ENCODE data around the gene ILDR1. TPM values are rescaled to one million over a fixed set of nuclear protein-coding genes. Genes with fewer than 3 reads are reported as not detected.

Gene ILDR1
- total and polyA plus RNA-seq, 2 of the 8 experiments (the other 6 are each of a cell fraction or from before 2014, with no cell fraction given): 1.8 TPM

DNA sequence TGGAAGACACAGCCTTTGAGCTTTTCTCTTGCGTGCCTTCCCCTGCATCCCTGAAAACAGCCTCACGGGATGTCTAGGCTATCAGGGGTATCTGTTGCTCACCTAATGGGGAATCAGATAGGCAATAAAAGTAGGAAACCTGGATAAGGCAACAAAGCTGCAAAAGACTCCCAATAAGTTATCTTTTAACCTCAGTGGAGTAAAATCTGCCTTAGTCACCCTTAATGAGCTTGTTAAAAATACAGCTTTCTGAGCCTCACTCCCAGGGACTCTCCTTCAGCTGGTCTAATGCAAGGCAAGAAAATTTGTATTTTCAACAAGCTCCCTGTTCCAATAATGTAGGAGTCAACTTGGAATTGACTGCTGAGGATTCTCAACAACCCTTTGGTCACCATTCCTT, 25.6 kb downstream of the ILDR1 start (continued):
- TF ChIP-seq, protein P1, sequence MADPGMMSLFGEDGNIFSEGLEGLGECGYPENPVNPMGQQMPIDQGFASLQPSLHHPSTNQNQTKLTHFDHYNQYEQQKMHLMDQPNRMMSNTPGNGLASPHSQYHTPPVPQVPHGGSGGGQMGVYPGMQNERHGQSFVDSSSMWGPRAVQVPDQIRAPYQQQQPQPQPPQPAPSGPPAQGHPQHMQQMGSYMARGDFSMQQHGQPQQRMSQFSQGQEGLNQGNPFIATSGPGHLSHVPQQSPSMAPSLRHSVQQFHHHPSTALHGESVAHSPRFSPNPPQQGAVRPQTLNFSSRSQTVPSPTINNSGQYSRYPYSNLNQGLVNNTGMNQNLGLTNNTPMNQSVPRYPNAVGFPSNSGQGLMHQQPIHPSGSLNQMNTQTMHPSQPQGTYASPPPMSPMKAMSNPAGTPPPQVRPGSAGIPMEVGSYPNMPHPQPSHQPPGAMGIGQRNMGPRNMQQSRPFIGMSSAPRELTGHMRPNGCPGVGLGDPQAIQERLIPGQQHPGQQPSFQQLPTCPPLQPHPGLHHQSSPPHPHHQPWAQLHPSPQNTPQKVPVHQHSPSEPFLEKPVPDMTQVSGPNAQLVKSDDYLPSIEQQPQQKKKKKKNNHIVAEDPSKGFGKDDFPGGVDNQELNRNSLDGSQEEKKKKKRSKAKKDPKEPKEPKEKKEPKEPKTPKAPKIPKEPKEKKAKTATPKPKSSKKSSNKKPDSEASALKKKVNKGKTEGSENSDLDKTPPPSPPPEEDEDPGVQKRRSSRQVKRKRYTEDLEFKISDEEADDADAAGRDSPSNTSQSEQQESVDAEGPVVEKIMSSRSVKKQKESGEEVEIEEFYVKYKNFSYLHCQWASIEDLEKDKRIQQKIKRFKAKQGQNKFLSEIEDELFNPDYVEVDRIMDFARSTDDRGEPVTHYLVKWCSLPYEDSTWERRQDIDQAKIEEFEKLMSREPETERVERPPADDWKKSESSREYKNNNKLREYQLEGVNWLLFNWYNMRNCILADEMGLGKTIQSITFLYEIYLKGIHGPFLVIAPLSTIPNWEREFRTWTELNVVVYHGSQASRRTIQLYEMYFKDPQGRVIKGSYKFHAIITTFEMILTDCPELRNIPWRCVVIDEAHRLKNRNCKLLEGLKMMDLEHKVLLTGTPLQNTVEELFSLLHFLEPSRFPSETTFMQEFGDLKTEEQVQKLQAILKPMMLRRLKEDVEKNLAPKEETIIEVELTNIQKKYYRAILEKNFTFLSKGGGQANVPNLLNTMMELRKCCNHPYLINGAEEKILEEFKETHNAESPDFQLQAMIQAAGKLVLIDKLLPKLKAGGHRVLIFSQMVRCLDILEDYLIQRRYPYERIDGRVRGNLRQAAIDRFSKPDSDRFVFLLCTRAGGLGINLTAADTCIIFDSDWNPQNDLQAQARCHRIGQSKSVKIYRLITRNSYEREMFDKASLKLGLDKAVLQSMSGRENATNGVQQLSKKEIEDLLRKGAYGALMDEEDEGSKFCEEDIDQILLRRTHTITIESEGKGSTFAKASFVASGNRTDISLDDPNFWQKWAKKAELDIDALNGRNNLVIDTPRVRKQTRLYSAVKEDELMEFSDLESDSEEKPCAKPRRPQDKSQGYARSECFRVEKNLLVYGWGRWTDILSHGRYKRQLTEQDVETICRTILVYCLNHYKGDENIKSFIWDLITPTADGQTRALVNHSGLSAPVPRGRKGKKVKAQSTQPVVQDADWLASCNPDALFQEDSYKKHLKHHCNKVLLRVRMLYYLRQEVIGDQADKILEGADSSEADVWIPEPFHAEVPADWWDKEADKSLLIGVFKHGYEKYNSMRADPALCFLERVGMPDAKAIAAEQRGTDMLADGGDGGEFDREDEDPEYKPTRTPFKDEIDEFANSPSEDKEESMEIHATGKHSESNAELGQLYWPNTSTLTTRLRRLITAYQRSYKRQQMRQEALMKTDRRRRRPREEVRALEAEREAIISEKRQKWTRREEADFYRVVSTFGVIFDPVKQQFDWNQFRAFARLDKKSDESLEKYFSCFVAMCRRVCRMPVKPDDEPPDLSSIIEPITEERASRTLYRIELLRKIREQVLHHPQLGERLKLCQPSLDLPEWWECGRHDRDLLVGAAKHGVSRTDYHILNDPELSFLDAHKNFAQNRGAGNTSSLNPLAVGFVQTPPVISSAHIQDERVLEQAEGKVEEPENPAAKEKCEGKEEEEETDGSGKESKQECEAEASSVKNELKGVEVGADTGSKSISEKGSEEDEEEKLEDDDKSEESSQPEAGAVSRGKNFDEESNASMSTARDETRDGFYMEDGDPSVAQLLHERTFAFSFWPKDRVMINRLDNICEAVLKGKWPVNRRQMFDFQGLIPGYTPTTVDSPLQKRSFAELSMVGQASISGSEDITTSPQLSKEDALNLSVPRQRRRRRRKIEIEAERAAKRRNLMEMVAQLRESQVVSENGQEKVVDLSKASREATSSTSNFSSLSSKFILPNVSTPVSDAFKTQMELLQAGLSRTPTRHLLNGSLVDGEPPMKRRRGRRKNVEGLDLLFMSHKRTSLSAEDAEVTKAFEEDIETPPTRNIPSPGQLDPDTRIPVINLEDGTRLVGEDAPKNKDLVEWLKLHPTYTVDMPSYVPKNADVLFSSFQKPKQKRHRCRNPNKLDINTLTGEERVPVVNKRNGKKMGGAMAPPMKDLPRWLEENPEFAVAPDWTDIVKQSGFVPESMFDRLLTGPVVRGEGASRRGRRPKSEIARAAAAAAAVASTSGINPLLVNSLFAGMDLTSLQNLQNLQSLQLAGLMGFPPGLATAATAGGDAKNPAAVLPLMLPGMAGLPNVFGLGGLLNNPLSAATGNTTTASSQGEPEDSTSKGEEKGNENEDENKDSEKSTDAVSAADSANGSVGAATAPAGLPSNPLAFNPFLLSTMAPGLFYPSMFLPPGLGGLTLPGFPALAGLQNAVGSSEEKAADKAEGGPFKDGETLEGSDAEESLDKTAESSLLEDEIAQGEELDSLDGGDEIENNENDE (IDR thresholded peaks at IDR 0.05; ENCODE audit: insufficient replicate concordance, low read length): no peak
- no peak for TF ChIP-seq CTBP2 (IDR thresholded peaks at IDR 0.05; ENCODE audit: borderline replicate concordance, insufficient read depth, insufficient read length, low read length)
- no peak for TF ChIP-seq NRF1 (IDR thresholded peaks at IDR 0.05; ENCODE audit: low read depth, low read length)
- no peak for TF ChIP-seq KDM1A (IDR thresholded peaks at IDR 0.05; ENCODE audit: borderline replicate concordance, low read length)
- TF ChIP-seq POLR2AphosphoS5 (IDR thresholded peaks at IDR 0.05; ENCODE audit: low read depth, low read length): no peak
- TF ChIP-seq BRCA1 (IDR thresholded peaks at IDR 0.05; ENCODE audit: low read depth, low read length): no peak
- no peak for TF ChIP-seq TCF12 (IDR thresholded peaks at IDR 0.05; ENCODE audit: low read depth, low read length)
- TF ChIP-seq POU5F1 (IDR thresholded peaks at IDR 0.05; ENCODE audit: low read depth, low read length): no peak
- TF ChIP-seq, protein P2, sequence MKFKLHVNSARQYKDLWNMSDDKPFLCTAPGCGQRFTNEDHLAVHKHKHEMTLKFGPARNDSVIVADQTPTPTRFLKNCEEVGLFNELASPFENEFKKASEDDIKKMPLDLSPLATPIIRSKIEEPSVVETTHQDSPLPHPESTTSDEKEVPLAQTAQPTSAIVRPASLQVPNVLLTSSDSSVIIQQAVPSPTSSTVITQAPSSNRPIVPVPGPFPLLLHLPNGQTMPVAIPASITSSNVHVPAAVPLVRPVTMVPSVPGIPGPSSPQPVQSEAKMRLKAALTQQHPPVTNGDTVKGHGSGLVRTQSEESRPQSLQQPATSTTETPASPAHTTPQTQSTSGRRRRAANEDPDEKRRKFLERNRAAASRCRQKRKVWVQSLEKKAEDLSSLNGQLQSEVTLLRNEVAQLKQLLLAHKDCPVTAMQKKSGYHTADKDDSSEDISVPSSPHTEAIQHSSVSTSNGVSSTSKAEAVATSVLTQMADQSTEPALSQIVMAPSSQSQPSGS (IDR thresholded peaks at IDR 0.05; ENCODE audit: low read length): no peak
- TF ChIP-seq EGR1 (IDR thresholded peaks at IDR 0.05; ENCODE audit: borderline replicate concordance, low read depth, low read length): no peak

Measured in H1 (cell line).